Measurements from ENCODE around the gene GAREM2. TPM values are rescaled to one million over a fixed set of nuclear protein-coding genes. Genes with fewer than 3 reads are reported as not detected.

Gene GAREM2
- total RNA-seq, 1 experiment from 2014 or later, result 0.96 TPM

DNA sequence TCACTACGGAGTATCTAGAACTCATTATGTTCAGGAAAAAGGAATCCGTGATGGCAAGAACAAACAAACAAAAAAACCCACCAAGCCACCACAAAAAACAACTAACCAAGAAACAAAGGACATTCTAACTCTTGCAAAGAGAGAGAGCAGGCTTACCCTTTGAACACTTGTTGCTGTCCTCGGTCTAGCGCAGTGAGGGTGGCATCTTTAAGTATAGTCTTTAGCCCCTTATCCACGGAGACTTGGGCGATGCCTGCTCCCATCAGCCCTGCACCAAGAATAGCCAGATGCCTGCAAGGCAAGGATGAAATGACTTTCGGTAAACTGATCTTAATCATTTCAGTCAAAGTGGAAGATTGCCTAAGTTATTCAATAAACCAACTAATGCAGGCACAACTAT lies 31.0 kb downstream of the GAREM2 start:
- H3K4me2 ChIP-seq, result no peak overlapping the region
- H3K9me2 ChIP-seq (ENCODE audit: insufficient read depth), result no peaks in the 10 kb centered on the region
- POLR2A ChIA-PET (ENCODE audit: unreplicated experiment), result no interaction called here
- CTCF ChIA-PET, result no interaction called here
- H3K4me1 ChIP-seq (replicated peaks; ENCODE audit: insufficient read depth), result no peaks in the 10 kb centered on the region
- H3K36me3 ChIP-seq (ENCODE audit: low read depth), result peaks cover 37% of the 10 kb centered on the region
- DNase-seq, result no peak
- H3K79me2 ChIP-seq (ENCODE audit: low read depth), result no peaks in the 10 kb centered on the region
- TF ChIP-seq, protein P1, sequence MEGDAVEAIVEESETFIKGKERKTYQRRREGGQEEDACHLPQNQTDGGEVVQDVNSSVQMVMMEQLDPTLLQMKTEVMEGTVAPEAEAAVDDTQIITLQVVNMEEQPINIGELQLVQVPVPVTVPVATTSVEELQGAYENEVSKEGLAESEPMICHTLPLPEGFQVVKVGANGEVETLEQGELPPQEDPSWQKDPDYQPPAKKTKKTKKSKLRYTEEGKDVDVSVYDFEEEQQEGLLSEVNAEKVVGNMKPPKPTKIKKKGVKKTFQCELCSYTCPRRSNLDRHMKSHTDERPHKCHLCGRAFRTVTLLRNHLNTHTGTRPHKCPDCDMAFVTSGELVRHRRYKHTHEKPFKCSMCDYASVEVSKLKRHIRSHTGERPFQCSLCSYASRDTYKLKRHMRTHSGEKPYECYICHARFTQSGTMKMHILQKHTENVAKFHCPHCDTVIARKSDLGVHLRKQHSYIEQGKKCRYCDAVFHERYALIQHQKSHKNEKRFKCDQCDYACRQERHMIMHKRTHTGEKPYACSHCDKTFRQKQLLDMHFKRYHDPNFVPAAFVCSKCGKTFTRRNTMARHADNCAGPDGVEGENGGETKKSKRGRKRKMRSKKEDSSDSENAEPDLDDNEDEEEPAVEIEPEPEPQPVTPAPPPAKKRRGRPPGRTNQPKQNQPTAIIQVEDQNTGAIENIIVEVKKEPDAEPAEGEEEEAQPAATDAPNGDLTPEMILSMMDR (conservative IDR thresholded peaks at IDR 0.05), result no peak
- no peak for TF ChIP-seq EZH2 (IDR thresholded peaks at IDR 0.05; ENCODE audit: low read depth)
- H3K27ac ChIP-seq, result no peak overlapping the region
- H4K20me1 ChIP-seq (ENCODE audit: insufficient read depth), result no peaks in the 10 kb centered on the region
- H3K27me3 ChIP-seq (ENCODE audit: insufficient read depth, low read depth), result no peaks in the 10 kb centered on the region
- BruUV-seq (replicated peaks), result no TSS peak
- H3K9me3 ChIP-seq (ENCODE audit: insufficient read depth, low read depth), result no peaks in the 10 kb centered on the region
- intact Hi-C loops (cut with micrococcal nuclease; ENCODE audit: unreplicated experiment), result no loop called here
- H2AFZ ChIP-seq, result no peak overlapping the region
- peaks cover 5% of the 10 kb centered on the region; the same call in 1 of the 2 replicates for H3F3A ChIP-seq (ENCODE audit: insufficient read depth, low read depth)
- H3K4me3 ChIP-seq, result no peak overlapping the region

DNA sequence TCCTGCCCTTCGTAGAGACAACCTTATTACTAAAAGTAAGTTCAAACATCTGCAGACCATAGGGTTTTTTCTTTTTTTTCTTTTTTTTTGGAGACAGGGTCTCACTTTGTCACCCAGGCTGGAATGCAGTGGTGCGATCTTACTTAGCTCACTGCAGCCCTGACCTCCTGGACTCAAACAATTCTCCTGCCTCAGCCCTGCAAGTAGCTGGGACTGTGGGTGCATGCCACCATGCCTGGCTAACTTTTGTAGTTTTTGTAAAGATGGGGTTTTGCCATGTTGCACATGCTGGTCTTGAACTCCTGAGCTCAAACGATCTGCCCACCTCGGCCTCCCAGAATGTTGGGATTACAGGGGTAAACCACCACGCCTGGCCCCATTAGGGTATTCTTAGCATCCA lies 39.1 kb downstream of the GAREM2 start:
- H3F3A ChIP-seq (ENCODE audit: insufficient read depth, low read depth), result no peaks in the 10 kb centered on the region; the same call in 1 of the 2 replicates
- no peaks in the 10 kb centered on the region for H3K9me3 ChIP-seq (ENCODE audit: insufficient read depth, low read depth)
- no peaks in the 10 kb centered on the region for H3K27me3 ChIP-seq (ENCODE audit: insufficient read depth, low read depth)
- H3K9me2 ChIP-seq (ENCODE audit: insufficient read depth), result no peaks in the 10 kb centered on the region
- H3K79me2 ChIP-seq (ENCODE audit: low read depth), result no peaks in the 10 kb centered on the region
- intact Hi-C loops (cut with micrococcal nuclease; ENCODE audit: unreplicated experiment), result no loop called here
- ChIA-PET POLR2A (ENCODE audit: unreplicated experiment) (no interaction called here), CTCF (no interaction called here)
- no peak for DNase-seq
- H3K36me3 ChIP-seq (ENCODE audit: low read depth), result peaks cover 50% of the 10 kb centered on the region
- H3K4me3 ChIP-seq, result no peak overlapping the region
- BruUV-seq (replicated peaks), result no TSS peak
- H4K20me1 ChIP-seq (ENCODE audit: insufficient read depth), result no peaks in the 10 kb centered on the region
- no peak overlapping the region for H2AFZ ChIP-seq
- H3K4me1 ChIP-seq (replicated peaks; ENCODE audit: insufficient read depth), result no peaks in the 10 kb centered on the region
- no peak overlapping the region for H3K4me2 ChIP-seq
- no peak for TF ChIP-seq EZH2 (IDR thresholded peaks at IDR 0.05; ENCODE audit: low read depth)
- TF ChIP-seq, protein P1 (conservative IDR thresholded peaks at IDR 0.05), result no peak
- H3K27ac ChIP-seq, result no peak overlapping the region

DNA sequence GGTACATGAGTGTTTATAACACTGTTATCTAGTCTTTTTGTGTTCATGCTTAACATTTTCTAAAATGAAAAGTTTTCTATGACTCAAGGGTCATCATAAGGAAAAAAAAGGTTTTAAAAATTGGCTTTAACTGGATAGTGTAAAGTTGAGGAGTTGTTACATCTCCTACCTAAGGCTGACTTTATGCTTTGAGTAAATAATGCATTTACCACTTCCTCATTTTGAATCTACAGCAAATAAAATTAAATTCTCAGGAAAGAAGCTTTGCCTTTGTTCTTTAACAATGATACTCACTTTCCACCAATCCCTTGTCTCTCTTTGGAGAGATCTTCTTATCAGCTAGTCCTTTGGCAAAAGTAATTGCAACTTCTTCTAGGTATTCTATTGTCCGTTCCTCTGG lies 41.9 kb downstream of the GAREM2 start:
- no peaks in the 10 kb centered on the region for H4K20me1 ChIP-seq (ENCODE audit: insufficient read depth)
- peaks cover 14% of the 10 kb centered on the region for H3K9me3 ChIP-seq (ENCODE audit: insufficient read depth, low read depth)
- ChIA-PET POLR2A (ENCODE audit: unreplicated experiment) (no interaction called here), CTCF (no interaction called here)
- no peaks in the 10 kb centered on the region for H3K27me3 ChIP-seq (ENCODE audit: insufficient read depth, low read depth)
- intact Hi-C loops (cut with micrococcal nuclease; ENCODE audit: unreplicated experiment), result no loop called here
- no peaks in the 10 kb centered on the region for H3K9me2 ChIP-seq (ENCODE audit: insufficient read depth)
- no peak for DNase-seq
- H3K36me3 ChIP-seq (ENCODE audit: low read depth), result peaks cover 56% of the 10 kb centered on the region
- no TSS peak for BruUV-seq (replicated peaks)
- H3K27ac ChIP-seq, result no peak overlapping the region
- no peak overlapping the region for H3K4me2 ChIP-seq
- H3F3A ChIP-seq (ENCODE audit: insufficient read depth, low read depth), result no peaks in the 10 kb centered on the region
- TF ChIP-seq EZH2 (IDR thresholded peaks at IDR 0.05; ENCODE audit: low read depth), result no peak
- TF ChIP-seq, protein P1 (conservative IDR thresholded peaks at IDR 0.05), result no peak
- no peak overlapping the region for H2AFZ ChIP-seq
- H3K4me3 ChIP-seq, result no peak overlapping the region
- no peaks in the 10 kb centered on the region for H3K4me1 ChIP-seq (replicated peaks; ENCODE audit: insufficient read depth)
- no peaks in the 10 kb centered on the region for H3K79me2 ChIP-seq (ENCODE audit: low read depth)

All from PC-9 (cell line).